HG02870 (cell line): Measurements from ENCODE around the gene VDAC2.
"Not testable (repeated sequence)": the region's sequence is repeated elsewhere in the genome, so short reads cannot be mapped to it uniquely, and the experiment has no call there.

ENCODE experiments used
- ATAC-seq: cut with Tn5 transposase; IDR thresholded peaks from one replicate; pipeline ENCODE4 v1.9.1; 2021; ENCODE audit warnings: mild to moderate bottlenecking, moderate library complexity; ENCODE audit not compliant: unreplicated experiment

VDAC2 gene

DNA sequence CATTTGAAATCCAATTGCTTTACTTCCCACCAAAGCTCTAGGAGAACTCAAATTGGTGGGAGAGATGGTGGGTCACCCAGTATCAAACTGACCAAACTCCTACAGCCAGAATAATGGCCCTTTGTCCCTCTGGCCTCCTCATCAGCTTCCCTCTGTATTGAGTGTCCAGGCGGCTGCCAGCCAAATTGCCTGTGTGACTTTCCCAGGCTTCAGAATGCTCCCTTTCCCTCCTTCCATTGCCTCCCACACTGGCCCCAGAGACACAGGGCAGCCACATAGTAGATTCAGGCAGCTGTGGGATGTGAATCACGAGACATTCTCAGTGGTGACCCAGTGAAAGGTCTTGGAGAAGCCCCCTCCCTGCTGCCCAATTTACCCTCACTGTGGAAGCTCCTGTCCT, 12.7 kb upstream of the VDAC2 start:
- ATAC-seq = no peak

- not testable (repeated sequence) for ATAC-seq
These were observed 10.6 kb upstream of the VDAC2 start for GRCh38 chr10:75199949-75200348.

DNA sequence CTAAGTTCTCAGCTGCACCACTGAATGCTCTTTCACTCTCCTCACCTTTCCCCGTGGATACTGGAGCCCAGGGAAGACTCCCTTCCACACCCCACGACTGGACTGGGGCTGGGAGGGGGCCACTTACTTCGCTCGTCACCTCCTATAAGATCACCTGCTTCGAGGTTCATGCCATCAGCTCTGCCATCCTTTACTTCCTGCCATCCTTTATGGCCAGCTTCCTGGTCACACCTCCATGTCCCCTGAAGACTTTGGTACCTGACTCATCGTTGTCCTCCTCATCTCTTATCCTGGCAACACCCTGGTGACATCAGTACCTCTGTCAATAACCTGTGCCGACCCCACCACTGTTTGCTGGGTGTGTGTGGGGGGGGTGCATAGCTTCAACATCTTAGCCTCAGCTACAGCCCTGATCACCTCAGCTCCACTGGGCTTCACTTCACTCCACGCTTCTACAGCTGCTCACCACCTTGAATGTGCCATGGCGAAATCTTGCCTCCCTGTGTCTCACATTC, 8.7 kb upstream of the VDAC2 start:
- ATAC-seq = no peak

DNA sequence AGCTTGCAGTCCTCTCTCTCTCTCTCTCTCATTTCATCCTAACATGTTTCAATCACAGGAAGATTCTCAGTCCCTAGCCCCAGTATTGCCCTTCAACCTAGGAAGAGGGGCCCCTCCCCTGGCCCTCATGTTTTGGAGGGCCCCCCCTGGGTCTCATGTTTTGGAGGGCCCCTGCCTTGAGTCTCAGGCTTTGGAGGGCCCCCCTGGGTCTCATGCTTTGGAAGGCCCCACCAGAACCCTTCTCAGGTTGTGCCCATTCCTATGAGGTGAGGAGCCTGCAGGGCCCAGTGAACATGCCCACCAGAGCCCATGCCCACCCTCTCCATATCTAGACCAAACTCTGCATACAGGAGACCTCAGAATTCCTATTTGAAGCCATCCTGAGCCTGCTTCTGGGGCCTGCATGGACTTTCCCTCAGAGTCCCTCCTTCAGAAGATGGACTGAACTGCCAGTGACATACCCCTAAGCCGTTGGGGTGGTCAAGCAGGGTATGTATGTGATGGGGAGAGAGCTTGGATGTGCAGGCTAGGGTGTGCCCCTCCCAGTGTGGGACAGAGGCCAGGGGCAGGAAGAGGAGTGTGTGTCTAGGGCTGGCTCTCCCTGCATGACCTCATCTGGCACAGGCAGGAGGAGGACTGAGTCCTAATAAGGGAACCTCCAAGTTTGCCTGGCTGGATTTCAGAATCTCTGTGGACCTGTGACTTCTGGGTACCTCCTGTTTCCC, 8.1 kb upstream of the VDAC2 start:
- no peak for ATAC-seq

DNA sequence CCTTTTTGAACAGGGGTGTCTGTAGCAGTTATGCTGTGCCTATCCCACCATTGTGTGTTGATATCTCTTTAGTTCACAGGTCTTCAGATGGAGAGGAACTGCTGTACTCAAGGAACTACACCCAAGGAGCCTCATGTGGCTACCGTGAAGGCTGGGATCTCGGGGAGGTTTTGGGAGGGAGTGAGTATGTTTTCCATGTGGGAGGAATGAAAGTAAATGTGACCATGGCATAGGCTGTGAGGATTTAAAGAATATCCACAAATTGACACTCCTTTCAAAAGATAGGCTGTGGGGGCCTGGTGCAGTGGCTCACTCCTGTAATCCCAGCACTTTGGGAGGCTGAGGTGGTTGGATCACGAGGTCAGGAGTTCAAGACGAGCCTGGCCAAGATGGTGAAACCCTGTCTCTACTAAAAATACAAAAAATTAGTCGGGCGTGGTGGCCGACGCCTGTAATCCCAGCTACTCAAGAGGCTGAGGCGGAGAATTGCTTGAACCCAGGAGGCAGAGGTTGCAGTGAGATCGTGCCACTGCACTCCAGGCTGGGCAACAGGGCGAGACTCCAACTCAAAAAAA, 7.5 kb upstream of the VDAC2 start:
- not testable (repeated sequence) for ATAC-seq

DNA sequence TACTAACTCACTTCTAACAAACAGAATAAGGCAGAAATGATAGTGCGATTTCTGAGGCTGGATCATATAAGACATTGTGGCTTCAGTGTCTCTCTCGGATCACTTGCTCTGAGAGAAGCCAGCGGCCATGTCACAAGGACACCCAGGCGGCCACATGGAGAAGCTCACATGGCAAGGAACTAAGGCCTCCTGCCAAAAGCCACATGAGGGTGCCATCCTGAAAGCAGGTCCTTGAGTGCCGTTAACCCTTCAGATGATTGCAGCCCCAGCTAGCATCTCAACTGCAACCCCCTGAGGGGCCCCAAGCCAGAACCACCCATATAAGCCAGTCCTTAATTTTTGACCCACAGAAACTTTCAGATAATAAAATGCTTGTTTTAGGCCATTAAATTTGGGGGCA, 6.9 kb upstream of the VDAC2 start:
- no peak for ATAC-seq

- ATAC-seq = no peak
These were observed 4.7 kb upstream of the VDAC2 start for GRCh38 chr10:75205908-75206307.

DNA sequence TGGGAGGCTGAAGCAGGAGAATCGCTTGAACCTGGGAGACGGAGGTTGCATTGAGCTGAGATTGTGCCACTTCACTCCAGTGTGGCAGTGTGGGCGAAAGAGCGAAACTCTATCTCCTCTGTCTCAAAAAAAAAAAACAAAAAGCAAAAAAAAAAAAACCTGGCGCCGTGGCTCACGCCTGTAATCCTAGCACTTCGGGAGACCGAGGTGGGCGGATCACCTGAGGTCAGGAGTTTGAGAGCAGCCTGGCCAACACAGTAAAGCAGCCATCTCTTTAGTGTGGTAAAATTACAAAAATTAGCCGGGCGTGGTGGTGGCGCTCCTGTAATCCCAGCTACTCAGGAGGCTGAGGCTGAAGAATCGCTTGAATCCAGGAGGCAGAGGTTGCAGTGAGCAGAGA, 4.0 kb upstream of the VDAC2 start:
- not testable (repeated sequence) for ATAC-seq

GRCh38 chr10:75207079-75207856, 3.3 kb upstream of the VDAC2 start:
- no peak for ATAC-seq

GRCh38 chr10:75207857-75208144, 2.8 kb upstream of the VDAC2 start:
- ATAC-seq = no peak

DNA sequence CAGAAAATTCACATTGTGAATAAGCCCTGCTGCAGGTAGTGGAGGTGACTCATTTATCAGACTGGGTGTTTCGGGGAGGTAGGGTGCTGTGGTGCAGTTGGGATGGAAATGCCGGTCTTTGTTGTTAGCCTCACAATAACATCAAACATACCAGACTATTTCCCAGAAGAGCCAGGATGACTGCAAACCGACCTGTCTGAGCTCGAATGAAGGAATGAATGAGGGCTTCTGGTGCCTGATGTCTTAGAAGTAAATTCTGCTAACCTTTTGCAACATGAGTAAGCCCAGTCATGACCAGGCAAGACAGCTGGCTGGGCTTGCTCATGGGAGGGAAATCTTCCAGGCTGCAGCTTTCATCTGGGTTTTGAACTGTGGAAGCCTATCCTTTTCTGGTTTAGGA, 2.4 kb upstream of the VDAC2 start:
- no peak for ATAC-seq

- ATAC-seq = no peak
These were observed 1.3 kb upstream of the VDAC2 start for GRCh38 chr10:75209086-75209920.

GRCh38 chr10:75209921-75210281, 695 bp upstream of the VDAC2 start:
- peak; percentile 41 for ATAC-seq

DNA sequence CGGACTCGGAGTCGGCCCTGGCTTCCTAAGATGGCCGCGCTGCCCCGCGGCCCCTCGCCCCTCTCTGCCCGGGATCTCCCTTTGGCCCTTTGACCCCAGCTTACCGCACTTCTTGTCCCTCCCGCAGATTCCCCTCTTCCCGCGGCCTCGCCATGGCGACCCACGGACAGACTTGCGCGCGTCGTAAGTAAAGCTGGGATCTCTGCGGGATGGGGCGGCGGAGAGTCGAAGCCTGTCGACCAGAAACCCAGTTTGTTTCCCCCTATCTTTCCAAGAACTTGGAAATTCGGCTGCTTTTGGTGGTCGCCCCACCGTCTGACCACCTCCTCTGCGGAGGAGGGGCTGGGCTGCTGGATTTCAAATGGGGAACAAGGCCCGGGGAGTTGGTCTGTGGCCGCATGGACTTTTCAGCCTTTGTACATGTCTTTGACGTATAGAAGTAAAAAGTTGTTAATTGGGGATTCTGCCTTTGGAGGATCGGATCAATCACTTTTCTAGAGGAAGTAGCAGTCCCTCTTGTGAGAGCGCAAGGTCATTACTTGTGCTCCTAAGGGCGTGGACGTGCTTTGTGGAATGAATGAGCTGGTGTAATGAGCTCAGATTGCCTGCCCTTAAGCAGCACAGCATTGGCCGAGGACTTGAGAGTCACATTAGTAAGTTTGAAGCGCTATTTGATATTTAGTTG, 553 bp downstream of the VDAC2 start:
- ATAC-seq = no peak

- ATAC-seq = no peak
These were observed 1.7 kb downstream of the VDAC2 start for GRCh38 chr10:75212343-75212742.

GRCh38 chr10:75220274-75220673, 9.7 kb downstream of the VDAC2 start:
- no peak for ATAC-seq

DNA sequence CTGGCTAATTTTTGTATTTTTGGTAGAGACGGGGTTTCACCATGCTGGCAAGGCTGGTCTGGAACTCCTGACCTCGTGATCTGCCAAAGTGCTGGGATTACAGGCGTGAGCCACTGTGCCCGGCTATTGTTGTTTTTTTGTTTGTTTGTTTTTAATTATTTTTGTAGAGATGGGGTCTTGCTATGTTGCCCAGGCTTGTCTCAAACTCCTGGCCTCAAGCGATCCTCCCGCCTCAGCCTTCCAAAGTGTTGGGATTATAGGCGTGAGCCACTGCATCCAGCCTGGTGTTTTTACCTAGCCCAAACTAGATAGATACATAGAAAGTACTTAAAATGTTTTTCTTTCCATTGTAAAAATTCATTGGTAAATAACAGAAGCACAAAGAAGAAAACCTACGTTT, 10.9 kb downstream of the VDAC2 start:
- not testable (repeated sequence) for ATAC-seq

- ATAC-seq = no peak
These were observed 12.9 kb downstream of the VDAC2 start for GRCh38 chr10:75223507-75223906.

DNA sequence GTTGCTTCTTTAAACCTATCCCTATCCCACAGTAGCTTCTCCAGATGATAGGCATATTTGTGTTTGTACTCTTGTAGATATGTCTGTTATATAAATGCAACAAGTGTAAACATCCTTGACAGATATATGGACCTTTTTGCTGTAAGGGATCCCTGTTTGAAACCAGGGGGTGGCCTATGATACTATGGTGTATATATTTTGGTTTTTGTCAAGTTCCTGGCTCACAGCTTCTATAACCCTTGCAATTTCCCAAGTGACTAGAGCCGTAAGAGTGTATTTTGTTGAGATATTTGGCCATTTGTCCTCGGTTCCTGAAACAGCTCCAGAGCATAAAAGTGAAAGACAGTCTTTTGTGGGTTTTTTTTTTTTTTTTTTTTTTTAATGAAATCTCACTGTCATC, 15.5 kb downstream of the VDAC2 start:
- no peak for ATAC-seq

DNA sequence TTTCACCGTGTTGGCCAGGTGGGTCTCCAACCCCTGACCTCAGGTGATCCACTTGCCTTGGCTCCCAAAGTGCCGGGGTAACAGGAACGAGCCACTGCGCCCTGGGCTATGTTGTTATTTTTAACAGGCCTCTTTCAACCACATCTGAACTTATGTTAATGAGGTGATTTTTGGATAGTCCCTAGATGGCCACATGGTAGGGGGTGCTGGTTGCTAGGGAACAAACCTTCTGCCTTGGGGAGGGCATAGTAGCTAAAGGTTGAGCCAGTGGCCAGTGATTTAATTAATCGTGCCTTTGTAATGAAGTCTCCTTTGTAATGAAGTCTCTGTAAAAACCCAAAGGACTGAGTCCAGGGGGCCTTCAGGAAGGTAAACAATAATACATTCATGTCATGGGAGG, 16.1 kb downstream of the VDAC2 start:
- ATAC-seq = peak; percentile 37

DNA sequence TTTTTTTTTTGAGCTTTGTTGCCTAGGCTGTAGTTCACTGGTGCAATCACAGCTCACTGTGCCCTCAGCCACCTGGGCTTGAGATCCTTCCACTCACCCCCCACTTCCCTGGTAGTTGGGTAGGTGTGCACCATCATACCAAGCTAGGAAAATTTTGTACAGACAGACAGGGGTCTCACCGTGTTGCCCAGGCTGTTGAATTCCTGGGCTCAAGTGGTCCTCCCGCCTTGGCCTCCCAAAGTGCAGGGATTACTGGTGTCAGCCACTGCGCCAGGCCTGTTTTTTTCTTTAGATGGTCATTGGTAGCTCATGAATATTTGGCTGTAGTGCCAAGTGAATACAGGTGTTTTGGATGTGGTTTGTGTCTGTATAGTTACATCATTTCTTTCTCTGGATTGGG, 17.7 kb downstream of the VDAC2 start:
- ATAC-seq = no peak
